GM21576 (cell line): ENCODE data around the gene FAT2.
"Not testable (repeated sequence)": the region's sequence is repeated elsewhere in the genome, so short reads cannot be mapped to it uniquely, and the experiment has no call there.

Experiments used
- ATAC-seq: cut with Tn5 transposase; IDR thresholded peaks from one replicate; pipeline ENCODE4 v1.9.1; 2021; ENCODE audit warnings: mild to moderate bottlenecking, moderate library complexity; ENCODE audit not compliant: unreplicated experiment

The FAT2 gene

GRCh38 chr5:151584057-151584937 is 6.8 kb downstream of the FAT2 start:
- ATAC-seq = no peak

DNA sequence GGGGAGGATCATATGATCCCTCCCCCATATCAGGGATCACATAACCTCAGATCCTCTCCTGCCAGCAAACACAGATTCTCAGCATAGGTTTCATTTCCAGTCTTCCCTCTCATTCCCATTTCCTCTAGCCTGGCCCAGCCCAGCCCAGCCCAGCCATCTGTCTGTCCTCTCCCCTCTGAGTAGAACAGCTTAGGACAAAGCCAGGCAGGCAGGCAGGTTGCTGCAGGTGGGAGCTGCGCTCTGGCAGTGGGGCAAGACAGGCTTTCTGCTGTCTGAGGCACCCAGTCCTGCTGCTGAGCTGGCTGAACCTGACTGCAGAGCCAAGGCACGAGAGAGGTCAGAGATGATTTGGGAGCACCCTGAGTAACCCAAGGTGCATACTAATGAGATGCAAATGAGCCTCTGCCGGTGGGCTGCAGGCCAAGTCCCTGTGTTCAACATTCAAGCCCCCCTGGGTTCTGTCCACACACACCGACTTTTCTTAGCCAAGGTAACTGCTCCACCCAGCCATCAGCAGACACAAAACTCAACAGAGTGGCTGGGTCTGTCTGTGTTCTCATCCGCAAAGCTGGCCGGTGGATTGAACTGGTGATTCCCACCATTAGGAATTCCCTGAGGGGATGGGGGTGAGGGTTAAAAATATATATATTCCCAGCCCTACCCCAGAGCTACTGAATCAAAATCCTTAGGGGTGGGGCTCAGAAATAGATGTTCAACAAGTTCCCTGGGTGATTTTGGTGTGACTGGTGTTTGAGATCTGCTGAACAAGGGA is 9.1 kb downstream of the FAT2 start:
- no peak for ATAC-seq

- no peak for ATAC-seq
Observed at GRCh38 chr5:151581347-151581746, 9.8 kb downstream of the FAT2 start.

DNA sequence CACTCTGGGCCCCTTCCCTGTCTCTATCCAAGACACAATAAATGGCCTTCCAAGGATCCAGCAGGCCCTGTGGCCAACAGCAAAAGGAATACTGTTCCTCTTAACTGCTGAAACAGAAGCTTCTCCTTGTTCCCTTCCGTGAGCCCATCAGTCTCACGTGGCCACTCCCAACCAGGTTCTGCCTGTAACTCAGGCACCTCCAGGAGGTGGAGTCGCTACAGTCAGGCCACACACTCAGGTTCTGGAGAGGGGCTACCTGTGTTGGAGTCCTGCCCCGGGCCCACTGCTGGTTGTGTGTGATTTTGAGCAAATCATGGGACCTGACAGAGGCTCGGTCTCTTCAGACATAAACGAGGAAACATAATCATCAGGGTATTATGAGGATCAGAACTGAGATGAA is 10.3 kb downstream of the FAT2 start:
- no peak for ATAC-seq

DNA sequence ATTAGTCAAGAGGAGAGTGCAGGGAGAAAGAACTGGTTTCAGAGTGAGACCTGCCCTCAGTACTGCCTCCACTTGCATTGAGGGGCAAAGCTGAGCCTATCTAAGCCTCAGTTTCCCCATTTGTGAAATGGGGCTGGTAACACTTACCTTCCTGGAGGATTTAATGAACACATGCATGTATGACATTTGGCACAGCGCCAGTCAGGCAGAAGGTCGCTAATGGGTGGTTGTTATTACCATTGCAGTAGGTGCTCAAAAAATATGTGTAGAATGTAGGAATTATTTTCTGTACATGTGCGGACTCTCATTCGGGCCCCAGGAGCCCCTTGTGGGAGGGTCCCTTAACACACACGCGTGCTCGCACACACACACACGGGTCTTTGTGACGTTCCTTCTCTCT is 10.9 kb downstream of the FAT2 start:
- no peak for ATAC-seq

DNA sequence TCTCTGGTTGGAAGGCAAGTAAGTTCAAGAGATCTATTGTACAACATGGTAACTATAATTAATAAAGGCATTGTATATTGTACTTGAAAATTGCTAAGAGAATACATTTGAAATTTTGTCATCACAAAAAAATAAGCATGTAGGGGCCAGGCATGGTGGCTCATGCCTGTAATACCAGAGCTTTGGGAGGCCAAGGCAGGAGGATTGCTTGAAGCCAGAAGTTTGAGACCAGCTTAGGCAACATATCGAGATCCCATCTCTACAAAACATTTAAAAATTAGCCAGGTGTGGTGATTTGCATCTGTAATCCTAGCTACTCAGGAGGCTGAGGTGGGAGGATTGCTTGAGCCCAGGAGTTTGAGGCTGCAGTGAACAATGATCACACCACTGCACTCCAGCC is 12.0 kb downstream of the FAT2 start:
- not testable (repeated sequence) for ATAC-seq

- ATAC-seq = no peak
Observed at GRCh38 chr5:151578326-151579025, 12.7 kb downstream of the FAT2 start.

DNA sequence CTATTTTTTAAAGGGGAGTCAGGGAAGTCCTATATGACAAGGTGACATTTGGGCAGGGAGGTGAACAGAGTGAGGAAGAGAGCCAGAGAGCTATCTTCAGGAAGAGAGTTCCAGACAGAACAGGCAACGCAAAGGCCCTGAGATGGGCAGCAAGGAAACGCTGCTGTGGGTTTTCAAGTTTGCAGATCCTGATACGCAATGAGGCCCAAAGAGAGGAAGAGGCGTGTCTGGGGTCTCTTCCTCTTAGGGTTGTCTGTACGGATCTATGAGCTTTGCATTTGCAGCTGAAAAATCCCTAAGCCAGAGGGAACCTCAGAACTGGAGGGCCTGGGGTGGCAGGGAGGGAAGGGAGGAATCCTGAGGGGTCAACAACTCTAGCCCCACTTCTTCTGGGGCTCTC is 13.6 kb downstream of the FAT2 start:
- no peak for ATAC-seq

DNA sequence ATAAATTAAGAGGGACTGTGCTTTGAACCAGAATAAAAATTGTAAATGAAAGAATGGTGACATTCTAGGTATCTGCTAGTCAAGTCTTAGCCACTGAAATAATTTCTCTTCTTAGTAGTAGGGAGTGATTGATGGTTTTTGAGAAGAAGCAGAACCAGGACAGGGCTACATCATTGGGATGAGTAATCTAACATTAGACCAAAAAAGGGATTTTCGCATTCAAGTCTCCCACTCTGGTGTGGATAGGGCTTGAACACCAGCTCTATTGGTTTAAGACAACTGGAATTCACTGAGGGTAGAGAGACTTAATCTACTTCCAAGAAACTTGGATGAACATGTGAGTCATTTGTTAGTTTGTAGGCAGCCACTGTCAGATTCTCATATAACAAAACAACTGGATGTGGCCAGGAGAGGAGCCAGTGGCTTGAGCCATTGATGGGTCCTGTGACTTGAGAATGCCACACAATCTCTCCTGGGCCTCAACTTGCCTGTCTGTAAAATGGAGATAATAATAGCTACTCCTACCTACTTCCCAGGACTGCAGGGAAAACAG is 16.6 kb downstream of the FAT2 start:
- ATAC-seq = no peak

GRCh38 chr5:151572657-151573368 is 18.3 kb downstream of the FAT2 start:
- ATAC-seq = no peak

DNA sequence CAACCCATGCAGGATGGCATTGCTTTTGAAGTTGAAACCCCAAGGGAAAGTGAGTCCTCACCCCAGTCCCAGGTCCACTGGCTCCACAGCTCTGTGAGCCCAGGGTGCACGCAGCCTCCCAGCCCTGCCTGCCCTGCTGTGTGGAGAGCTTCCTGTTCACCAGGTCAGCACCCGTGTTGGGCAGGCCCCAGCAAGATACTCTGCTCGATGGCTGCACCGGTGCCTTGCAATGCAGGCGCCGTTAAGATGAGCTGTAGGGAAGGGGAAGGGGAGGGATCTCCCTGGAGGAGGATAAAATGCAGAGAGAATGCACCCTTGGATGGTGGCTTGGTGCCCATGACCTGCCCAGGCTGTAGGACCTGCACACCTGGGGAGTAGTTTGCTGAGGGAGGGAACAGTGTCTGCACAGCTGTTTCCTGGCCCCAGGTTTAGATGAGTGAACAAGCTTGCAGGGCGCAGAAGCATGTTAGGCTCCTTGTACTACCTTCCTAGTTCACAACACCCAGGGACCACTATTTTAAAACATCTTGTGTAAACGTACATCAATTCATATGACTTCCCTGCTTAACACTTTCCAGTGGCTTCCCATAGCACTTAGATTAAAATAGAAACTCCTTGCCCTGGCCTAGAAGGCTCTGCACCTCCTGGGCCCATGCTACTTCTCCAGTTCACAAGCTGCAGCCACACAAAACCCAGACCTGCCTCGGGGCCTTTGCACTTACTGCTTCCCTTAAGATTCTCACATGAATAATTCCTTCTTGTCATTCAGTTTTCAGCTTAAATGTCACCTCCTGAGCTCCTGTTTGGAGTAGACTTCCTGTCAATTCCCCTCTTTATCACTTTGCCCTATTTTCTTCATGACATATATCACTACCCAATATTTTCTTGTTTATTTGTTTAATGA is 19.6 kb downstream of the FAT2 start:
- no peak for ATAC-seq

DNA sequence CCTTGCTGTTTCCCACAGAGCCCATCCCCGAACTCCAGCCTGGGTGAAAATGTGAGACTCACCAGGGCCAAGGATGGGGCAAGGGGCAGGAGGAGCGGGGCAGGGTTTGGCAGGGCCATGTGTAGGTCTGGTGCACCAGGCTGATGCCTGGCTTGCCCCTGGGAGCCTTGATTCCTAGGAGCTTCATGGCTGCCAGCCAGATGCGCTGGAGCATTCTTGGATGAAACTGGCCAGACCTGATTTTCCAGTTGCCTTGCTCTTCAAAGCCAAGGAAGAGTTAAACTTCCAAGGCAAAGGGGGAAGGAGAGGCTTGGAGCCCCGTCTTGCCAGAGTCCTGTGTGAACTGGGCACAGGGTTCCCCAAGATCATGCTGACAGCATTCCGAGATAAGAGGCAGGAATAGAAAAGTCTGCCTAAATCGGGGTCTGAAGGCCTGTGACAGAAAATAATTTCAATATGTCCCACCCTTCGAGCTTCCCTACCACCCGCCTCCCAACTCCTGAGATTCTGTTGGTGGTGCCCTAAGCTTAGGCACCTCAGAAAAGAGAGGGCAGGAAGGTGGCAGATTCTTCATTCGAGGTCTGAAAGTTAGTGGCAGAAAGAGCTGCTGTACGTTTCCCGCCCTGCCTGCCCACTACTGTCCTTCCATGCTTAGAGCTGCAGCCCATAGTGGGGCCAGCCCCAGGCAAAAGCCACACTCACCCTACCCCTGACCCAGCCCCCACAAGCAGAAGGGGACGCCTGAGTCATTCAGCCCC is 20.4 kb downstream of the FAT2 start:
- ATAC-seq = no peak

DNA sequence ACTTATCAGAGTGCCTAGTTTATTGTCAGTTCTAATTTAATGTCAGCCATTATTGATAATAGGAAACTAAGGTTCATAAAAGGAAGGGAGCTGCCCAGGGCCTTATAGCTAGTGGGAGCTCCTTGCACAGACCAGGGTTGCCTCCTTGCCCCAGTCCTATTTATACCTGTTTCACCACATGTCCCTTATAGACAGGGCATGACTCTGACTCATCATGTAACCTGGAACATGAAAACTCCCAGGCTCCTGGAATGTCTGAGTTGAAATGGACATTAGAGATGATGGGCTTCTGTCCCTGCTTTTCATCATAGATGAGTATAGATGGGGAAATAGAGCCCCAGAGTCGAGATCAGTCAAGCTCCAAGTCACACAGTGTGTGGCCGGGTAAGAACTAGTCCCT is 21.1 kb downstream of the FAT2 start:
- no peak for ATAC-seq

DNA sequence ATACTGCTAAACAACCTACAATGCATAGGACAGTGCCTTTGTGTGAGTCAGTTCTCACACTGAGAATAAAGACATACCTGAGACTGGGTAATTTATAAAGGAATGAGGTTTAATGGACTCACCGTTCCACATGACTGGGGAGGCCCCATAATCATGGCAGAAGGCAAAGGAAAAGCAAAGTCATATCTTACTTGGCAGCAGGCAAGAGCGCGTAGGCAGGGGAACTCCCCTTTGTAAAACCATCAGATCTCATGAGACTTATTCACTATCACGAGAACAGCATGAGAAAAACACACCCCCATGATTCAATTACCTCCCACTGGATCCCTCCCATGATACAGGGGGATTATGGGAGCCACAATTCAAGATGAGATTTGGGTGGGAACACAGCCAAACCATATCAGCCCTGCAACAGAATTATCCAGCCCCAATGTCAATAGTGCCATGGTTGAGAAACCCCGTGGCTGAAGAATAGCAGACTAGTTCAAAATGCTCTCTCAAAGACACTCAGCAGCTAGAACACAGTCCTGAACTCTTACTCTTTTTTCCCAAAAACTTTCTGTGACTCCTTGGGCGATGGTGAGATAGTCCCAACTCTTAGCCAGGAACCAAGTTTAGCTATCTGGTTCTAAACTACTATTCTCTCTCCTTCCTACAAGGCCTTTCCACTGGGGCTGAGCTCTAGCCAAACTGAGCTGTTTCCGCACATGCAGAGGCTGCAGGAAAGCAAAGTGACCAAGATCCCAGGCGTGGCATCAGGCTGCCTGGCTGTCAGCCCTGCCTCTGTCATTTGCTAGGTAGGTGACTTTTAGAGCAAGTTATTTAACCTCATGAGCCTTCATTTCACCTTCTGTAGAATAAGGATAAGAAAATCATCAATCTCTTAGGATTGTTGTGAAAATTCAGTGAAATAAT is 21.7 kb downstream of the FAT2 start:
- no peak for ATAC-seq

GRCh38 chr5:151568036-151568435 is 23.1 kb downstream of the FAT2 start:
- no peak for ATAC-seq

- ATAC-seq = no peak
Observed at GRCh38 chr5:151565971-151566370, 25.2 kb downstream of the FAT2 start.

DNA sequence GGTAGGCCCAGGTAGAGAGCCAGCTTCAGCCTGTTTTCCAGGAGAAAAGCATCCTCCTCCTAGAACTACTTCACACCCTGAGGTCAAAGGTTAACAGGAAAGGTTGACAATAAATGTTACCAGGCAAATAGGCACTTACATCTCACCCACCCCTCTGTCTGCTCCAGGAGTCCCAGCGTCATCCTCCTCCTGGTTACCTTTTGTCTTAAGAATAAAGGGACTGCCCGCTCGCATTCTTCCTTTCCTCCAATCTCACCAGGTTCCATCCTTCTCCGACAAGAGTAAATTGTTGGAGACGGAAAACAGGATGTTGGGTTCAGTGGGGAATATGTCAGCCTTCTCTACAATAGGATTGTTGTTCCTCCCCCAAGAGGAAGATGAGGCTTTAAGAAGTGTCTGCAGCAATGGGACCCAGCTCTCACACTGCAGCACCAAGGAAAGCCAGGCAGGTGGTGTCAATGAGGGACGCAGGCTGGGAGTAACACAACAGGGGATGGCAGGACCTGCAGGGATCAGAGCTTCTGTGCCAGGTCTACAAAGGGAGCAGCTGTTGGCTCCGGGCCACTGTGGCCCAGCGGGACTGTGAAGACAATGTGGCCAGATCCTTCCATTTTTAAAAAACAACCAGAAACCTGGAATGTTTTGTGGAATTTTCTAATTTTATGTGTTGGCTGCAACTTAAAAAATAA is 29.0 kb downstream of the FAT2 start:
- no peak for ATAC-seq
